Hematopoietic multipotent progenitor cell treated with erythropoietin and hydrocortisone succinate and interleukin-3 and kit ligand, for 15 days (in vitro differentiated cells): ENCODE results near the gene ASXL1.
"Not testable (repeated sequence)": the region's sequence is repeated elsewhere in the genome, so short reads cannot be mapped to it uniquely, and the experiment has no call there.

Experiments used
- DNase-seq: peaks from one replicate; pipeline ENCODE4 v3.0.0-alpha.2; 2015; ENCODE audit warnings: low spot score

The ASXL1 gene

GRCh38 chr20:32337937-32338661 is 20.0 kb upstream of the ASXL1 start:
- no peak for DNase-seq

- DNase-seq = no peak
Observed at GRCh38 chr20:32338665-32339064, 19.5 kb upstream of the ASXL1 start.

GRCh38 chr20:32339116-32339515 is 19.0 kb upstream of the ASXL1 start:
- no peak for DNase-seq

GRCh38 chr20:32341053-32341452 is 17.1 kb upstream of the ASXL1 start:
- not testable (repeated sequence) for DNase-seq

GRCh38 chr20:32343439-32343838 is 14.7 kb upstream of the ASXL1 start:
- no peak for DNase-seq

GRCh38 chr20:32344835-32345506 is 13.2 kb upstream of the ASXL1 start:
- DNase-seq = no peak

- no peak for DNase-seq
Observed at GRCh38 chr20:32348207-32348606, 9.9 kb upstream of the ASXL1 start.

GRCh38 chr20:32350421-32350820 is 7.7 kb upstream of the ASXL1 start:
- no peak for DNase-seq

- no peak for DNase-seq
Observed at GRCh38 chr20:32352121-32352720, 5.9 kb upstream of the ASXL1 start.

GRCh38 chr20:32353848-32354496 is 4.2 kb upstream of the ASXL1 start:
- no peak for DNase-seq

- DNase-seq = no peak
Observed at GRCh38 chr20:32354592-32355416, 3.3 kb upstream of the ASXL1 start.

GRCh38 chr20:32355417-32355841 is 2.7 kb upstream of the ASXL1 start:
- no peak for DNase-seq

GRCh38 chr20:32355907-32356621 is 2.1 kb upstream of the ASXL1 start:
- not testable (repeated sequence) for DNase-seq

- DNase-seq = no peak
Observed at GRCh38 chr20:32356622-32357374, 1.3 kb upstream of the ASXL1 start.

- DNase-seq = no peak
Observed at GRCh38 chr20:32357375-32357868, 709 bp upstream of the ASXL1 start.

GRCh38 chr20:32358632-32358882 is 426 bp downstream of the ASXL1 start:
- DNase-seq = no peak

- DNase-seq = peak; percentile 70
Observed at GRCh38 chr20:32358883-32359632, 927 bp downstream of the ASXL1 start.

- DNase-seq = no peak
Observed at GRCh38 chr20:32359633-32360332, 1.7 kb downstream of the ASXL1 start.

GRCh38 chr20:32360333-32360634 is 2.2 kb downstream of the ASXL1 start:
- DNase-seq = no peak
